Stromal cell of bone marrow (primary cell): ENCODE measurements around the gene SLC27A1.
"Not testable (repeated sequence)": the region's sequence is repeated elsewhere in the genome, so short reads cannot be mapped to it uniquely, and the experiment has no call there.

Experiments used
- DNase-seq: peaks from one replicate; pipeline ENCODE4 v3.0.0-alpha.2; 2012; ENCODE audit warnings: low read depth

The SLC27A1 gene

DNA sequence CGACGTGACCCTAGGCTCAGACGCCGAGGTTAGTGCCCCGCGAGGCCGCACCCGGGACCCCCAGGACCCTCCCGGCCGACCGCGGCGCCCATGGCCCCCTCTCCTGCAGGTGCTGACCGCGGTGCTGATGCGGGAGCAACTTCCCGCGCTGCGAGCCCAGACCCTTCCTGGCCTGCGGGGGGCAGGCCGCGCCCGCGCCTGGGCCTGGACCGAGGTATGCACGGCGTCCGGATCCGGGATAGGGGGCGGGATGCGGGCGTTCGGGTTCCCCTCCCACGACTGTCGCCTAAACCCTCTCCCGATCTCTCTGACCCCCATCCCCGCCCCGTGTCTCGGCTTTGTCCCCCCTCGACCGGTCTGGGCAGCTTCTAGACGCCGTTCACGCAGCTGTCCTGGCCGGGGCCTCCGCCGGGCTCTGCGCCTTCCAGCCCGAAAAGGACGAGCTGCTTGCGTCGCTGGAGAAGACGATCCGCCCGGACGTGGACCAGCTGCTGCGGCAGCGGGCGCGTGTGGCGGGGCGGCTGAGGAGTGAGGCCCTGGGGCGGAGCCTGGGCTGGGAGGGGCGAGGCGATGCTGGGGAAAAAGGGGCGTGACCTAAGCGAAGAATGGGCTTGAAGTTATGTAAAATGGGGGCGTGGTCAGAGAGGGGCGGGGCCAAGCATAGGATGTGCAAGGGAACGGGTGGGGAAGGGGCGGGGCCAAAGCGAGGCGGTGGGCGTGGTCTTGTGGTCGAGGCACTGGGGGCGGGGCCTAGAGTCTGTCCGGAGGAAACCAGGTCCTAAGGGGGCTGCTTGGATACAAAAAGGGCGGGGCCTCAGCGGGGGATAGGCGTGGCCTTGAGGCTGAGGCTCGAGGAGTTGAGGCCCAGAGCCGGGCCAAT is 69.2 kb downstream of the SLC27A1 start:
- peak; percentile 77 for DNase-seq

DNA sequence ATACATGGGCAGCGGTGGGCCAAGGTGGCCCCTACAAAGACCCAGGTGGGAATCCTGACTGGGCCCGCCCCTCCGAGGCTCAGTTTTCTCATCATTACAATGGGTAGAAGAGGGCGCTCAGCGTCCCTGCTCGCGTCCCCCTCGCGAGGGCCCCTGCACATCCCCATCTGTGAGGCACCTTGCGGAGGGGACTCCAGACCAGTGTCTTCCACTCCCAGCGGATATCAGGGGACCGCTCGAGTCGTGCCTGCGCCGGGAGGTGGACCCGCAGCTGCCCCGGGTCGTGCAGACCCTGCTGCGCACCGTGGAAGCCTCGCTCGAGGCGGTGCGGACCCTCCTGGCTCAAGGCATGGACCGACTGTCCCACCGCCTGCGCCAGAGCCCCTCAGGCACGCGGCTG is 69.8 kb downstream of the SLC27A1 start:
- DNase-seq: no peak

DNA sequence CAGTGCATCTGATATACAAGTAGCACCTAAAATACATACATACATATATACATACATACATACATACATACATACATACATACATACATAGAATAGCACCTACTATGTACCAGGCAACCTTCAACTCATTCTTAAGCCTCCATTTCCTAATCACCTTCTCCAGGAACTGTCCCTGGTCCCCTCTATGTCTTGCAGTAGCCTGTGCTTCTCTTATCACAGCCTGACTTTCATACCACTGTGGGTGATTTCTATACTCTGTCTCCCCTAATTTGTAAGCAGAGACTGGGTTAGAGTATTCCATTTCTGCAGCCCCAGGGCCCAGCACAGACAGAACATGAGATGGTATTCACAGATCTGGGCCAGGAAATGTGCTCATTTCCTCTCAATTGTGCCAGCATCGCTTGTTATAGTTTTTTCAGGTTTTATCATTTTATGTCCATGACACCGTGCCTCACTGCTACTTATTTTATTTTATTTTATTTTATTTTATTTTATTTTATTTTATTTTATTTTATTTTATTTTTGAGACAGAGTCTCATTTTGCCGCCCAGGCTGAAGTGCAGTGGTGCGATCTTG is 70.9 kb downstream of the SLC27A1 start:
- no peak for DNase-seq

DNA sequence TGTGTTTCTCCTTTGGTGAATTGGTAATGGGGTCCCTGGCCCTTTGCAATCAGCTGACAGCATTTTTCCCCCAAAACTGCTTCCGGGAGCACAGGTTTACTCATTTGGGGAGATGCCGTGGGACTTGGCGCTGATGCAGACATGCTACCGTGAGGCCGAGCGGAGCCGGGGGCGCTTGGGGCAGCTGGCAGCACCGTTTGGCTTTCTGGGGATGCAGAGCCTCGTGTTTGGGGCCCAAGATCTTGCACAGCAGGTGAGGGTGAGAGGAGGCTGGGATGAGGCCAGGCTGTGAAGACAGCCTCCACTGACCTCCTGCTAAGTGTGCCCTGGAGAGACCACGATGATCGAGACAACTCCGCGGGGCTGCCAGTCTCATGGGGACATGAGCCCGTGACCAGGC is 71.7 kb downstream of the SLC27A1 start:
- no peak for DNase-seq

DNA sequence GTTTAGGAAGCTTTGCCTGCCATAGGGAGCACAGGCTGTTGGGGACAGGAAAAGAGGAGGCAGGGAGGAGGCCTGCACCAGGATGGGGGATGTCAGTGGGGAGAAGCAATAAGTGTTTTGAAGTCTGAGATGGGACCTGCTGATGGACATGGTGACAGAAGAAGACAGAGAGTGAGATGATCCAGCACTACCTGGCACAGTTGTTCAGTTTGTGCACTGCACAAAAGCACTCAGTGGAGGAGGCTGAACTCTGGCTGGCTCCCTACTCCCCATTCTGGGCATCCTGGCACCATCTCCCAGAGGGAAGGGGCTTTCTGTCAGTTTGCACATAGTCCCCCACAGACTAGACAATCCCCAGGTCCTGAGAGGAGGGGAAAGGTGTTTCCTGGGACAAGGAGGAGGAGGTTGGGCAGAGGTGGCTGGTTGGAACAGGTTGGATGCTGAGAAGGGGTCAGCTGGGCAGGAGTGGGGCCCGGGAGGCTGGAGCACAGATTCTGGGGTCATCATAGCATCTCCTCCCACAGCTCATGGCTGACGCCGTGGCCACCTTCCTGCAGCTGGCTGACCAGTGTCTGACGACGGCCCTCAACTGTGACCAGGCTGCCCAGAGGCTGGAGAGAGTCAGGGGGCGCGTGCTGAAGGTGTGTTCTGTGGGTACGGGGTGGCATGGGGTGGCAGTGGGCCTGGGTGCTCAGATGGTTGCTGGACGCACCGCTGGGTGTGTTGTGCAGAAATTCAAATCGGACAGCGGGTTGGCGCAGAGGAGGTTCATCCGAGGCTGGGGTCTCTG is 72.7 kb downstream of the SLC27A1 start:
- no peak for DNase-seq

DNA sequence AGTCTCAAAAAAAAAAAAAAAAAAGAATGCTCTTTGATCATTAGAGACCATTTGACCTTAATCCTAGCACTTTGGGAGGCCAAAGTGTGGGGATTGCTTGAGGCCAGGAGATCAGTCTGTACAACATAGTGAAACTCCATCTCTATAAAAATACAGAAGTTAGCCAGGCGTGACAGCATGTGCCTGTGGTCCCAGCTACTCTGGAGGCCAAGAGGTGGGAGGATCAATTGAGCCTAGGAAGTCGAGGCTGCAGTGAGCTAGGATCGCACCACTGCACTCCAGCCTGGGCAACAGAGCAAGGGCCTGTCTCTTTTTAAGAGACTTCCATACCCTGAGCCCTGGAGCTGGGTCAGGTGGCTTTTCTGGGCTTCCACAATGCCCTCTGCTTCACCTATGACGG is 73.7 kb downstream of the SLC27A1 start:
- no peak for DNase-seq

DNA sequence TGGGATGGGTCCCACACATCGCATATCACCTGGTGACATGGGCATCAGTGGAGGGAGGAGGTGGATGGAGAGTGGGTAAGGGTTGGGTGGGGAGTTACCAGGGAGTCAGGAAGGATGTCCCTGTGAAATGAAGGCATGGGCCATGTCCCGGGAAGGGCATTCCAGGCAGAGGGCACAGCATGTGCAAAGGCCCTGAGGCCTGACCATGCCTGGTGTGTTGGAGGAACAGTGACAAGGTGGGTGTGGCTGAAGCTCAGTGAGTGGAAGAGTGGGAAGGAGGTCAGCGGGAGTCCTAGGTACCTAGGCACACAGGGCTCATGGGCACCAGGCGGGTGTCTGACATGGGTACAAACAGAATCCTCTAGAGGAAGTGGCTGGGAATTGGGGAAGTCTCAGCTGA is 74.1 kb downstream of the SLC27A1 start:
- DNase-seq: no peak

DNA sequence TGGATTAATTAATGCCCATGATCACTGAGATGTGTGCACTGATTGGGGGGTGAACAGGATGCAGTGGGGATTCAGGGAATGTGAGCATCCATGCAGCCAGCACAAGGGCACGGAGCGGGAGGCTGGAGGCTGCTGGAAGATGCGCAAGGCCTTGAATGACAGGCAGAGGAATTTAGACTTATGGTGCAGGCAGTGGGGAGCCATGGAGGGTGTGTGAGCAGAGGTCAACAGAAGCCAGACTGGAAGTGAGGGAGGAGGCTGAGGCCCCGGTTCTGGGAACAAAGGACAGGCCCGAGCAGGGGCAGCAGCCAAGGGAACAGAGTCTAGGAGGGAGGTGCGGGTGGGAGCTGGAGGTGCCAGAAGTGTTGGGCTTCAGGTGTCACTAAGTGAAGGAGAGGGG is 77.8 kb downstream of the SLC27A1 start:
- DNase-seq: no peak

DNA sequence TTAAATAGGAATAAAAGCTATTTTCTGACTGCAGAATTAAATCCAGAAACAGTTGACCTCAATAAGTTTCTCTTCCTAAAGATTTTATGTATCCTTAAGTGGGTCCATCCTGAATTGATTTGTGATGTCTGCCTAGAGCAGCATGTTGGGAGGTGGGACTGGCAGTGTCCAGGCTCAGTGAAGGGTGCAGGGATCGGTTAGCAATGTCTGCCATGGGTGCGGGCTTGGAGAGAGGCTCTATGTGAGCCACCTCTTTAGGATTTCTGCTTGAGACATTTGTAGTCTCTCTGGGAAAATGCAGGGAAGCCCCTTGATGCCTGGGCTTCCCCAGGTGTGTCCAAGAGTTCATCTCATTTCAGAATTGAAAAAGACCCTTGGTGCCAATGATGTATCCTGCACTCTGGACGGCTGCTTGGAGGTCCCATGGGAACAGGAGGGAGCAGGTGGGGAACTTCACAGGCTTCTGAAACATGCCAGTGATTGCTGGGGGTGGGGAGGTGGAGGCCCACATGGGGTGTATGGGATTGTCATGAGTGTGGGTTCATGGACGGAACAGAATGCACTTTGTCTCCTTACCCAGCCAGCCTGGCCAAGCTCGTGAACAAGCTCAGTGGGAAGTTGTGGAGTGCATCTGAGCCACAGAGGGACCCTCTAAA is 78.9 kb downstream of the SLC27A1 start:
- DNase-seq: no peak

DNA sequence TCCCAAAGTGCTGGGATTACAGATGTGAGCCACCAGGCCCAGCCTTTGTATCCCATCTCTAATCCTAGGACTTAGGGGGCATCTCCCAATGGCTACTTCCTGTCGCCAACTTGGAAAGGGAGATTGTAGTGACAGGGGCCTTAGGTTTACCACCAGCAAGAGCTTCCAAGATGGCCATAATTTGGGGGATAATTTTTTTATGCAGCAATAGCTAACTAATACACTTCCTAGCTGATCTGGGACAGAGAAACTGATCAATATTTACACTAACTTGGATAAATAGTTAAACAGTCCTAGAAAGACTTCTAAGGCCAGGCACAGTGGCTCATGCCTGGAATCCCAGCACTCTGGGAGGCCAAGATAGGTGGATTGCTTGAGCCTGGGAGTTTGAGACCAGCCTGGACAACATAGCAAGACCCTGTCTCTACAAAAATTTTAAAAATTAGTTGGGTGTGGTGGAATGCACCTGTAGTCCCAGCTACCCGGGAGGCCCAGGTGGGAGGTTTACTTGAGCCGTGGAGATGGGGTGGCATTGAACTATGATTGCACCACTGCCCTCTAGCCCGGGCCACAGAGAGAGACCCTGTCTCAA is 79.8 kb downstream of the SLC27A1 start:
- DNase-seq: no peak

DNA sequence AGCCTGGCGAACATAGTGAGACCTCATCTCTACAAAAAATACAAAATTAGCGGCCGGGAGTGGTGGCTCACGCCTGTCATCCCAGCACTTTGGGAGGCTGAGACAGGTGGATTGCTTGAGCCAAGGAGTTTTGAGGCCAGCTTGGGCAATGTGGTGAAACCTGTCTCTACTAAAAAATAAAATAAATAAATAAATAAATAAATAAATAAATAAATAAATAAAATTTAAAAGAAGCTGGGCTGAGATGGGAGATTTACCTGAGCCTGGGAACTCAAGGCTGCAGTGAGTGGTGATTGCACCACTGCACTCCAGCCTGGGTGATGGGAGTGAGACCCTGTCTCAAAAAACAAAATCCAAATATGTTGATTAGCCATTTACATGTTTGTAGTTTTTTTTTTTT is 82.4 kb downstream of the SLC27A1 start:
- DNase-seq: not testable (repeated sequence)

DNA sequence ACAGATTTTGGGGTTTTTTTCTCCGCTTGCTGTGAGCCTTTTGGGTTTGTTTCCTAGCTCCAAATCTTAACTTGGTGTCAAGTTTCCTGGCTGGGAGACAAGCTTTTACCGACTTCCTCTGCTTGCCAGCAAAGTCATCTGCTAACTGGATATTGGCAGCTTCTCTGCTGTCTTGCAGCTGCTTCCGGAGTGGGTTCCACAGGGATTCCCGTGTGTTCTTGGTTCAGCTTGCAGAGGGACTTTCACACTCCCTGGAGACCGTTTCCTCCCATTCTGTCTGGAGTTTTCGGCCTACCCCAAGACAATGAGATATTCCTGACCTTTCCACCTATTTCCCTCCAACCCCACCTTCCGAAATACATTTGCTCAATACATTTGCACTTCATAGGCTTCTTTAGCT is 82.9 kb downstream of the SLC27A1 start:
- peak; percentile 91 for DNase-seq

DNA sequence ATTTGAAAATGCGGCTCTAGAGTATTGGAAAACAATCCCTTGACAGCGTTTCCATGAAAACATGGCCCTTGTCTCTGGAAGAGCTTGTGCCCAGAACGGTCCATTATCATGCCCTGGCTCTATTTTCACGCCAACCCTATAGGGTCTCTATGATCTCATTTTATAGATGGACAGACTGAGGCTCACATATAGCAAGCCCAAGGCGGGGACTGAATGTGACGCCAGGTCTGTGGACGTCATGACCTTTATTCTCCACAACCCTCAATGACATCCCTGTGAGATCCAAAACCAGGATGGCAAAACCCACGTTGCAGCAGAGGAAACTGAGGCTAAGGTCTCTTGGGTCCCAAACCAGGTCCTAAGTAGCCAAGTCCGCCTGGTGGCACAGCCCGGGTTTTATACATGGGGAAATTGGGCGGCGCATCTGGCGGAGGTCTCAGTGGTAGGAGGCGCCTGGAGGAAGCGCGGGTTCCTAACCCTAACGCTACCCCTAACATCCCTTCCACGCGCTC is 84.7 kb downstream of the SLC27A1 start:
- DNase-seq: no peak

DNA sequence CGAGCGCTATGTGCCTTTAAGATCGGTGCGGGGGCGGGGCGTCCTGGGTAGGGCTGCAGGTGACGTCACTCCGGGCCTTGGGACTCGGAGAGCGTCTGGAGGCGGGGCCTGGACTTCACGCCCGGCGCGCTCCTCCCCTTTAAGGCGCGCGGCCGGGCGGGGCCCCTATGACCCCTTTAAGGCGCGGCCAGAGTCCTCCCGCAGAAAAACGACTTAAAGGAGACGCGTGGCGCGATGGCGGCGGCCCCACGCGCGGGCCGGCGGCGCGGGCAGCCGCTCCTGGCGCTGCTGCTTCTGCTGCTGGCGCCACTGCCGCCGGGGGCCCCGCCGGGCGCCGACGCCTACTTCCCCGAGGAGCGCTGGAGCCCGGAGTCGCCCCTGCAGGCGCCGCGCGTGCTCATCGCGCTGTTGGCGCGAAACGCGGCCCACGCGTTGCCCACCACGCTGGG is 85.2 kb downstream of the SLC27A1 start, which contains the start of gene COLGALT1:
Gene COLGALT1 (plus strand): TSS at position 170 of the 449 bp plus-strand sequence. CDS start 65 bp downstream, at position 235.
- DNase-seq: peak; percentile 94
